ENCODE measurements around the gene DNAJB11. TPM values are rescaled to one million over a fixed set of nuclear protein-coding genes. Genes with fewer than 3 reads are reported as not detected.

Gene DNAJB11
- total RNA-seq, 1 experiment from 2014 or later, result 181 TPM

GRCh38 chr3:186622651-186623310 lies 52.3 kb downstream of the DNAJB11 start:
- Mint-ChIP-seq H3K9me3 (ENCODE audit: low read depth, unreplicated experiment) (no peaks in the 10 kb centered on the region), H3K27me3 (ENCODE audit: unreplicated experiment) (no peaks in the 10 kb centered on the region), H3K36me3 (ENCODE audit: insufficient read depth, unreplicated experiment) (no peaks in the 10 kb centered on the region), H3K4me1 (ENCODE audit: low read depth, unreplicated experiment) (peaks cover 7% of the 10 kb centered on the region), H3K4me3 (ENCODE audit: low read depth, unreplicated experiment) (no peak overlapping the region), H3K27ac (ENCODE audit: unreplicated experiment) (no peak overlapping the region)
- no peak for TF ChIP-seq CTCF (IDR thresholded peaks at IDR 0.05; ENCODE audit: unreplicated experiment)
- intact Hi-C loops (cut with micrococcal nuclease; ENCODE audit: unreplicated experiment), result no loop called here
- no peak for DNase-seq
- no TSS peak for BruUV-seq (replicated peaks)
- CTCF ChIA-PET, result no interaction called here

GRCh38 chr3:186624598-186624997 lies 54.1 kb downstream of the DNAJB11 start:
- no TSS peak for BruUV-seq (replicated peaks)
- no peak overlapping the region for H3K27ac Mint-ChIP-seq (ENCODE audit: unreplicated experiment)
- intact Hi-C loops (cut with micrococcal nuclease; ENCODE audit: unreplicated experiment), result no loop called here
- CTCF ChIA-PET, result interaction anchor here (1.5 kb wide), 1 partner anchor 8 kb away, joined by 5 read pairs; no protein-coding TSS in a partner anchor
- no peak for TF ChIP-seq CTCF (IDR thresholded peaks at IDR 0.05; ENCODE audit: unreplicated experiment)
- peaks cover 6% of the 10 kb centered on the region for H3K4me1 Mint-ChIP-seq (ENCODE audit: low read depth, unreplicated experiment)
- H3K4me3 Mint-ChIP-seq (ENCODE audit: low read depth, unreplicated experiment), result no peak overlapping the region
- H3K27me3 Mint-ChIP-seq (ENCODE audit: unreplicated experiment), result no peaks in the 10 kb centered on the region
- H3K9me3 Mint-ChIP-seq (ENCODE audit: low read depth, unreplicated experiment), result no peaks in the 10 kb centered on the region
- H3K36me3 Mint-ChIP-seq (ENCODE audit: insufficient read depth, unreplicated experiment), result no peaks in the 10 kb centered on the region
- DNase-seq, result no peak

- intact Hi-C loops (cut with micrococcal nuclease; ENCODE audit: unreplicated experiment), result no loop called here
- no peak for DNase-seq
- Mint-ChIP-seq H3K4me3 (ENCODE audit: low read depth, unreplicated experiment) (no peak overlapping the region), H3K4me1 (ENCODE audit: low read depth, unreplicated experiment) (peaks cover 15% of the 10 kb centered on the region), H3K9me3 (ENCODE audit: low read depth, unreplicated experiment) (no peaks in the 10 kb centered on the region), H3K27me3 (ENCODE audit: unreplicated experiment) (no peaks in the 10 kb centered on the region), H3K36me3 (ENCODE audit: insufficient read depth, unreplicated experiment) (no peaks in the 10 kb centered on the region), H3K27ac (ENCODE audit: unreplicated experiment) (no peak overlapping the region)
- CTCF ChIA-PET, result interaction anchor here (1.5 kb wide), 1 partner anchor 9 kb away, joined by 5 read pairs; no protein-coding TSS in a partner anchor
- BruUV-seq (replicated peaks), result no TSS peak
- no peak for TF ChIP-seq CTCF (IDR thresholded peaks at IDR 0.05; ENCODE audit: unreplicated experiment)
These were observed 55.1 kb downstream of the DNAJB11 start for GRCh38 chr3:186625600-186626042.

- H3K27me3 Mint-ChIP-seq (ENCODE audit: unreplicated experiment), result no peaks in the 10 kb centered on the region
- CTCF ChIA-PET, result interaction anchor here (0.7 to 1.5 kb wide), 2 partner anchors 10 kb away, joined by 3 to 5 read pairs; no protein-coding TSS in a partner anchor
- intact Hi-C loops (cut with micrococcal nuclease; ENCODE audit: unreplicated experiment), result no loop called here
- H3K9me3 Mint-ChIP-seq (ENCODE audit: low read depth, unreplicated experiment), result no peaks in the 10 kb centered on the region
- peaks cover 22% of the 10 kb centered on the region for H3K4me1 Mint-ChIP-seq (ENCODE audit: low read depth, unreplicated experiment)
- BruUV-seq (replicated peaks), result no TSS peak
- H3K36me3 Mint-ChIP-seq (ENCODE audit: insufficient read depth, unreplicated experiment), result no peaks in the 10 kb centered on the region
- no peak overlapping the region for H3K4me3 Mint-ChIP-seq (ENCODE audit: low read depth, unreplicated experiment)
- TF ChIP-seq CTCF (IDR thresholded peaks at IDR 0.05; ENCODE audit: unreplicated experiment), result no peak
- H3K27ac Mint-ChIP-seq (ENCODE audit: unreplicated experiment), result no peak overlapping the region
- no peak for DNase-seq
These were observed 55.8 kb downstream of the DNAJB11 start for GRCh38 chr3:186626254-186626847.

Data from Calu3 (cell line).